Prostate gland (tissue), 2 donors: ENCODE results near the gene RNF17. TPM values are rescaled to one million over a fixed set of nuclear protein-coding genes. Genes with fewer than 3 reads are reported as not detected.

ENCODE experiments used
- DNase-seq: peaks from one replicate; pipeline ENCODE4 v3.0.0-alpha.2; 2019; ENCODE audit warnings: low spot score
- H3K27ac ChIP-seq, 2 donors: fragments of 200-600 bp; sonication (generic); 2 replicates each; pipeline ENCODE4 v1.5.1; 2017 to 2019
- H3K27me3 ChIP-seq: fragments of 200-600 bp; sonication (generic); replicated peaks from 2 replicates; pipeline ENCODE4 v1.5.1; 2019; ENCODE audit not compliant: insufficient read depth
- H3K36me3 ChIP-seq, 2 donors: fragments of 200-600 bp; sonication (generic); 1 replicate in 1 of 2; 2 replicates in 1 of 2; pipeline versions ENCODE4 v1.5.1 to v1.8.1; 2017 to 2019
- H3K4me1 ChIP-seq: fragments of 200-600 bp; sonication (generic); replicated peaks from 2 replicates; pipeline ENCODE4 v1.5.1; 2019
- H3K4me3 ChIP-seq, 2 donors: fragments of 200-600 bp; sonication (generic); 2 replicates each; pipeline ENCODE4 v1.5.1; 2017 to 2019
- H3K9me3 ChIP-seq: fragments of 200-600 bp; sonication (generic); 2 replicates; pipeline ENCODE4 v1.5.1; 2017
- POLR2A ChIP-seq: fragments of 450-650 bp; IDR thresholded peaks from one replicate; pipeline ENCODE4 v1.6.1; 2016; ENCODE audit warnings: antibody characterized with exemption, mild to moderate bottlenecking
- POLR2AphosphoS5 ChIP-seq: sonication (generic); formaldehyde crosslinking; IDR thresholded peaks from one replicate; pipeline ENCODE4 v1.6.1; 2017; ENCODE audit warnings: antibody characterized with exemption
- WGBS: methylation state at CpG from one replicate; pipeline ENCODE4 v1.1.5; 2018; 5-methylcytosine and 5-hydroxymethylcytosine counted together
- intact Hi-C: fragments of 100-400 bp; cut with DNase I; formaldehyde crosslinking; loops from one replicate; pipeline ENCODE4 v1.14.2; 2022
- total RNA-seq, 2 donors: library from RNA; depleted of rRNA; stranded (reverse); fragments of >200 nt; gene quantifications; one replicate each; pipeline ENCODE4 v1.1.0, GENCODE V29; 2016
- TF ChIP-seq, protein P1 (sequence below), 4 experiments: fragments of 200-600 bp in 2 of 4; fragments of 450-650 bp in 2 of 4; sonication (generic) in 2 of 4; IDR thresholded peaks; 1 replicate in 3 of 4; 2 replicates in 1 of 4; pipeline ENCODE4 v1.5.1; 2016 to 2019; ENCODE audit warnings: antibody characterized with exemption in 4 of 4, mild to moderate bottlenecking in 2 of 4, moderate library complexity in 2 of 4

RNF17 gene
- total RNA-seq, 2 donors from 2014 or later, result 16.4 TPM; not detected in 1

DNA sequence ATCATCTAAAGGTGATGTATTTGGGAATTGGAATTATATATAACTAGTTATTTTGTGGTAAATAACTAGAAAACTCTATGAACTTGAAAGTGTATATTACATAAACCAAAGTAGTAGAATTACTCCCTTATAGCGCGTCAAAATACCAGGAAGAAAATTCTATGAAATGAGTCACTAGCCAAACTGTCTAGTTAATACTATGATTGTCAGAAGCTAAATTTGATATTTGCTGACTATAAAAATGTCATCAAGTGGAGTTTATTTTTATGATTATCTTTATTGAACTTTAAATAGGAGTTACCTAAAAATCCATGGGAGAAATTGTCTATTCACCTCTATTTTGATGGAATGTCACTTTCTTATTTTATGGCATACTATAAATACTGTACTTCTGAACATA, 100.6 kb downstream of the RNF17 start:
- intact Hi-C loops, result no loop called here
- Histone ChIP-seq H3K4me3 (no peak overlapping the region), H3K9me3 (no peaks in the 10 kb centered on the region), H3K4me1 (no peaks in the 10 kb centered on the region), H3K27me3 (no peaks in the 10 kb centered on the region), H3K27ac (no peak overlapping the region), H3K36me3 (no peaks in the 10 kb centered on the region)
- WGBS, result 75% methylated on average over 2 of the region's 2 CpGs
- no peak for DNase-seq
- TF ChIP-seq POLR2A, result no peak
- TF ChIP-seq POLR2AphosphoS5, result no peak
- TF ChIP-seq, protein P1, sequence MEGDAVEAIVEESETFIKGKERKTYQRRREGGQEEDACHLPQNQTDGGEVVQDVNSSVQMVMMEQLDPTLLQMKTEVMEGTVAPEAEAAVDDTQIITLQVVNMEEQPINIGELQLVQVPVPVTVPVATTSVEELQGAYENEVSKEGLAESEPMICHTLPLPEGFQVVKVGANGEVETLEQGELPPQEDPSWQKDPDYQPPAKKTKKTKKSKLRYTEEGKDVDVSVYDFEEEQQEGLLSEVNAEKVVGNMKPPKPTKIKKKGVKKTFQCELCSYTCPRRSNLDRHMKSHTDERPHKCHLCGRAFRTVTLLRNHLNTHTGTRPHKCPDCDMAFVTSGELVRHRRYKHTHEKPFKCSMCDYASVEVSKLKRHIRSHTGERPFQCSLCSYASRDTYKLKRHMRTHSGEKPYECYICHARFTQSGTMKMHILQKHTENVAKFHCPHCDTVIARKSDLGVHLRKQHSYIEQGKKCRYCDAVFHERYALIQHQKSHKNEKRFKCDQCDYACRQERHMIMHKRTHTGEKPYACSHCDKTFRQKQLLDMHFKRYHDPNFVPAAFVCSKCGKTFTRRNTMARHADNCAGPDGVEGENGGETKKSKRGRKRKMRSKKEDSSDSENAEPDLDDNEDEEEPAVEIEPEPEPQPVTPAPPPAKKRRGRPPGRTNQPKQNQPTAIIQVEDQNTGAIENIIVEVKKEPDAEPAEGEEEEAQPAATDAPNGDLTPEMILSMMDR (IDR thresholded peaks at IDR 0.05), result no peak

DNA sequence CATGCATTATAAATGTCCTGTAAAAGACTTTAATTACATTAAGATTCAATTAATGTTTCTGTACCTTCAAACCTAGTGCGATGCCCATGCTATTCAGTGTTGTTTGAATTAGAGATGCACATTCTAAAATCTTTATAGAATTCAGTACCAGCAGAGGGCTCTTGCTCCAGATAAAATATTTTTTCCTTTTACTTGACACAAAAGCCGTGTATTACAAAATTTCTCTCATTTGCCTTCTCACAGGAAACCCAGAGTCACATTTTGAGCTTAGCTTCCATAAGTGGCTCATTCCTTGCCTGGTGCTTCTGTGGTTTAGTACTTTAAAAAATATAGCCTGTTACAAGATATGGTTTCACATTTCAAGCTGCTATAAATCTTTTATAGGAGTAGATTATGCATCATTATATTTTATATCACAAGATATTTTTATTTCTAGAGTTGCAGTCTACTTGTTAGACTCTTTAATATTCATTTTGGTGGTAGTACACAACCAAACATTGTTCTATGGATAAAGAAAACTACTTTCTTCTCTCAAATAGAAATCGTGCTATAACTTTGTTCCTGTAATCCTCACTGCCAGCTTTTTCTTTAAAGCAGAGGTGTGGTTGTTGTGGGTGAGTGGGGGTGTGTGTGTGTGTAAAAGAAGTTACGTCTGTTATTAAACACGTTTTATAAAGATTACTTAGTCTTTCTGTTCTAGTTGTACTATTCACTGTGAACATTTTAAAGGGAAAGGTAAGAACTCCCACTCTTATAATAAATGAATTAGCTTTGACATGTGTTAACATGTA, 101.4 kb downstream of the RNF17 start:
- DNase-seq, result no peak
- Histone ChIP-seq H3K4me3 (no peak overlapping the region), H3K9me3 (no peaks in the 10 kb centered on the region), H3K27me3 (no peaks in the 10 kb centered on the region), H3K4me1 (no peaks in the 10 kb centered on the region), H3K36me3 (no peaks in the 10 kb centered on the region), H3K27ac (no peak overlapping the region)
- no peak for TF ChIP-seq POLR2AphosphoS5
- TF ChIP-seq, protein P1 (IDR thresholded peaks at IDR 0.05), result no peak
- 8% methylated on average over 5 of the region's 5 CpGs for WGBS
- intact Hi-C loops, result no loop called here

DNA sequence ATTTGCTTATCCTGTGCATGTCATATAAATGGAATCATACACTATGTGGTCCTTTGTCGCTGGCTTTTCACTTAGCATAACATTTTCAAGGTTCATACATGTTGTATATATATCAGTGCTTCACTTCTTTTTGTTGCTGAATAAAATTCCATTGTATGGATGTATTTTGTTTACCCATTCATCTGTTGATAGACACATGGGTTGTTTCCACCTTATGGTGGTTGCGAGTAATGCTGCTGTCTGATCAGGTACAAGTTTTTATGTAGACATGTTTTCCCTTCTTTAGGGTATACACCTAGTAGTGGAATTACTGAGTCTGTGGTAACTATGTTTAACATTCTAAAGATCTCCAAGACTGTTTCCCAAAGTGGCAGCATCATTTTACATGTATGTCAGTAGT, 102.5 kb downstream of the RNF17 start:
- TF ChIP-seq, protein P1 (IDR thresholded peaks at IDR 0.05), result no peak
- TF ChIP-seq POLR2AphosphoS5 (no peak), POLR2A (no peak)
- H3K9me3 ChIP-seq, result no peaks in the 10 kb centered on the region
- intact Hi-C loops, result no loop called here
- no peaks in the 10 kb centered on the region for H3K27me3 ChIP-seq
- DNase-seq, result no peak
- H3K4me3 ChIP-seq, result no peak overlapping the region
- H3K27ac ChIP-seq, result no peak overlapping the region
- H3K36me3 ChIP-seq, result no peaks in the 10 kb centered on the region
- WGBS, result 95% methylated on average over 2 of the region's 2 CpGs
- no peaks in the 10 kb centered on the region for H3K4me1 ChIP-seq

DNA sequence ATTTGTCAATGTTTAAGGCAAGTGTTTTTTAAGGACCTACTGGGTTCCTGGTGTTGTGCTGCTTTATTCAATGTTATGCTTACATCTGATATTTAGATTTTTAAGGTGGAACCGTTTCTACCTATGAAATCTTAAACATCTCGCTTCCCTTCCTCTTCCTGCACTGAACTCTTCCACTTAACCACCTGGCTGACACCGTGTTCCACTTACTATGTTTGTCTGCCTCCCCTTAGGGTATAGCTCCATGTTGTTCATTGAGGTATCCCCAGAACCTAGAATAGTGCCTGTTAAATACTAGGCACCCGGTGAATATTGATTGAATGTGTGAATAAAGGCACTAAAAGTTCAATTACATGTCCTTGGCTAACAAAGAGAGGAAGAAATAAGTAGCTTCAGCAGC, 104.9 kb downstream of the RNF17 start:
- Histone ChIP-seq H3K27me3 (no peaks in the 10 kb centered on the region), H3K9me3 (no peaks in the 10 kb centered on the region), H3K36me3 (no peaks in the 10 kb centered on the region), H3K4me3 (no peak overlapping the region), H3K27ac (no peak overlapping the region), H3K4me1 (no peaks in the 10 kb centered on the region)
- TF ChIP-seq POLR2A (no peak), POLR2AphosphoS5 (no peak)
- TF ChIP-seq, protein P1 (IDR thresholded peaks at IDR 0.05), result no peak
- DNase-seq, result no peak
- intact Hi-C loops, result no loop called here
- 51% methylated on average over 4 of the region's 4 CpGs for WGBS

DNA sequence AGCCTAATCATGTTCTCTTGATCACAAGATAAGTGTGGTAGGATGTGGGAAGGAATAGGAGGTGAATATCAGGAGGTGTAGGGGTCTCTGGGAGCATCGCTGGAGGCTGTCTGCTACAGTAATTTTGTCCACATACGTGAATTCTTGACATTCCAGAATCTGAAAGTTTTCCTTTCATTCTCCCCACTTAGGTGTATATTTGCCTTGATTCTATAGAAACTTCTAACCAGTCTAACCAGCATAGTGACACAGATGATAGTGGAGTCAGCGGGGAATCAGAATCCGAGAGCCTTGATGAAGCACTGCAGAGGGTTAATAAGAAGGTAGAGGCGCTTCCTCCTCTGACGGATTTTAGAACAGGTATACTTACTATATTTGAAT, 106.4 kb downstream of the RNF17 start:
- H3K27me3 ChIP-seq, result no peaks in the 10 kb centered on the region
- no peak overlapping the region for H3K4me3 ChIP-seq
- DNase-seq, result no peak
- no peaks in the 10 kb centered on the region for H3K9me3 ChIP-seq
- H3K36me3 ChIP-seq, result no peaks in the 10 kb centered on the region
- intact Hi-C loops, result no loop called here
- no peaks in the 10 kb centered on the region for H3K4me1 ChIP-seq
- 65% methylated on average over 6 of the region's 6 CpGs for WGBS
- no peak overlapping the region for H3K27ac ChIP-seq
- TF ChIP-seq, protein P1 (IDR thresholded peaks at IDR 0.05), result no peak
- TF ChIP-seq POLR2A, result no peak
- no peak for TF ChIP-seq POLR2AphosphoS5
